PC-9 (cell line): ENCODE results near the gene AQP12B. TPM values are rescaled to one million over a fixed set of nuclear protein-coding genes. Genes with fewer than 3 reads are reported as not detected.

Experiments used
- BruUV-seq: library from RNA; stranded (reverse); fragments of 400-500 nt; replicated peaks from 2 replicates; lab custom pipeline; 2021; lab: Mats Ljungman, UMichigan
- CTCF ChIA-PET: fragments of 300-600 bp; sonication (Branson Sonifier 250); formaldehyde crosslinking; loops from one replicate; lab custom pipeline; 2022; ENCODE audit warnings: antibody characterized with exemption; lab: Charles Lee
- POLR2A ChIA-PET: fragments of 300-600 bp; sonication (Branson Sonifier 250); formaldehyde crosslinking; loops from one replicate; lab custom pipeline; 2022; ENCODE audit warnings: antibody characterized with exemption; ENCODE audit not compliant: unreplicated experiment; lab: Charles Lee
- DNase-seq, 2 experiments: peaks; one replicate each; pipeline versions ENCODE4 v3.0.0 to v3.0.0-alpha.2; 2015 to 2022; ENCODE audit warnings: mixed read lengths in 1 of 2
- H2AFZ ChIP-seq: fragments of 200-600 bp; sonication (generic); 2 replicates; pipeline ENCODE4 v1.8.1; 2017; ENCODE audit warnings: antibody characterized with exemption
- H3F3A ChIP-seq: fragments of 200-600 bp; sonication (generic); 2 replicates; pipeline ENCODE4 v1.8.1; 2017; ENCODE audit warnings: antibody characterized with exemption, mild to moderate bottlenecking, low read depth; ENCODE audit not compliant: insufficient read depth
- H3K27ac ChIP-seq: fragments of 200-600 bp; sonication (generic); 2 replicates; pipeline ENCODE4 v1.6.1; 2016; ENCODE audit warnings: mixed run types
- H3K27me3 ChIP-seq: fragments of 200-600 bp; sonication (generic); 2 replicates; pipeline ENCODE4 v1.6.1; 2016; ENCODE audit warnings: low read depth, mixed run types; ENCODE audit not compliant: insufficient read depth
- H3K36me3 ChIP-seq: fragments of 200-600 bp; sonication (generic); 2 replicates; pipeline ENCODE4 v1.6.1; 2016; ENCODE audit warnings: low read depth, mixed run types
- H3K4me1 ChIP-seq: fragments of 200-600 bp; sonication (generic); replicated peaks from 2 replicates; pipeline ENCODE4 v1.6.1; 2016; ENCODE audit warnings: mixed run types; ENCODE audit not compliant: insufficient read depth
- H3K4me2 ChIP-seq: fragments of 200-600 bp; sonication (generic); 2 replicates; pipeline ENCODE4 v1.6.1; 2017; ENCODE audit warnings: mixed run types
- H3K4me3 ChIP-seq: fragments of 200-600 bp; sonication (generic); 2 replicates; pipeline ENCODE4 v1.6.1; 2016; ENCODE audit warnings: mixed run types
- H3K79me2 ChIP-seq: fragments of 200-600 bp; sonication (generic); 2 replicates; pipeline ENCODE4 v1.6.1; 2017; ENCODE audit warnings: low read depth, mixed run types
- H3K9me2 ChIP-seq: fragments of 200-600 bp; sonication (generic); 2 replicates; pipeline ENCODE4 v1.8.1; 2017; ENCODE audit warnings: mild to moderate bottlenecking; ENCODE audit not compliant: insufficient read depth
- H3K9me3 ChIP-seq: fragments of 200-600 bp; sonication (generic); 2 replicates; pipeline ENCODE4 v1.8.1; 2016; ENCODE audit warnings: low read depth; ENCODE audit not compliant: insufficient read depth
- H4K20me1 ChIP-seq: fragments of 200-600 bp; sonication (generic); 2 replicates; pipeline ENCODE4 v1.8.1; 2017; ENCODE audit not compliant: insufficient read depth
- EZH2 ChIP-seq: fragments of 200-600 bp; sonication (generic); IDR thresholded peaks from 2 replicates; pipeline ENCODE4 v1.8.0; 2017; ENCODE audit warnings: antibody characterized with exemption, low read depth
- intact Hi-C: fragments of 100-400 bp; cut with micrococcal nuclease; formaldehyde crosslinking; loops from one replicate; pipeline ENCODE4 v1.10.0; 2022; ENCODE audit not compliant: unreplicated experiment
- total RNA-seq: library from RNA; stranded (reverse); gene quantifications from 2 replicates; pipeline ENCODE4 v1.2.3, GENCODE V29; 2021
- TF ChIP-seq, protein P1 (sequence below): fragments of 200-600 bp; sonication (generic); conservative IDR thresholded peaks from 2 replicates; pipeline ENCODE4 v1.6.1; 2017; ENCODE audit warnings: mixed run types, antibody characterized with exemption, mild to moderate bottlenecking, moderate library complexity

The AQP12B gene
- total RNA-seq, 1 experiment from 2014 or later, result not detected

DNA sequence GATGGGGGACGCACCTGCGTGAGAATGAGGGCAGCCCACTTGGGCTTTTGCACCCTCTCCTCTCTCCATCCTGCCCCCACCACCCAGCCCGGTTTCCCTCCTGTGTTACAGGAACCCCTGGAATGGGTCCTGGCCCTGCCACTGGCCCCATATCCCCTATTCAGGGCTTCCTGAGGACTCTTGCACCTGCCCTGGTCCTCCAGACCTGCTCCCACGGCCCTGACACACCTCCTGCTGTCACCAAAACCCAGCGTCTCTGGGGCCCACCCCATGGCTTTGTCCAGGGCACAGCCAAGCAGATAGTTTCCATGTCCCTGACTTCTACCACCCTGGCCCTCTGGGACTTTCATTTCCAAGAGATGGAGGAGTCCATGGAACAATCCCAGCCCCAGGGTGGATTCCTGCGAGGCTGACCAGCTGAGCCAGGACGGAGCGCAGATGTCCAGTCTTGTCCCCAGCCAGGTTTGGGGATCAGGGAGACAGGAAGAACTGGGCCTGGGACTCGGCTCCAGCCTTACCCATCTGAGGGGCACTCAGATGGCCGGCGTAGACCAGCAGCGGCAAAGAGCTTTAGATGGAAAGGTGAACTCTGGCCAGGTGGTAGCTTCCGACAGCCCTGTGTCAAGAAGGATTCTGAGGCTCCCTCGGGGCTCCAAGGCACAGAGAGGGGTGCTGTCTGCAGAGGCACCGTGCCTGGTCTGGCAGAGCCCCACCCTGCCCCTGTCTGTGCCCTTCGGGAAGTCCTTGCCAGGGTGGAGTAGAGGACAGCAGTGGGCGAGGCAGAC lies 45.4 kb downstream of the AQP12B start:
- no peak for DNase-seq
- H3K27ac ChIP-seq, result no peak overlapping the region
- H3K4me3 ChIP-seq, result no peak overlapping the region
- BruUV-seq, result no TSS peak
- no peaks in the 10 kb centered on the region for H4K20me1 ChIP-seq
- H3F3A ChIP-seq, result no peaks in the 10 kb centered on the region
- H3K4me2 ChIP-seq, result no peak overlapping the region
- H2AFZ ChIP-seq, result no peak overlapping the region
- H3K9me2 ChIP-seq, result no peaks in the 10 kb centered on the region
- no peaks in the 10 kb centered on the region for H3K79me2 ChIP-seq
- H3K27me3 ChIP-seq, result peaks cover 43% of the 10 kb centered on the region
- H3K9me3 ChIP-seq, result peaks cover 9% of the 10 kb centered on the region; the same call in 1 of the 2 replicates
- no peak for TF ChIP-seq EZH2
- TF ChIP-seq, protein P1, sequence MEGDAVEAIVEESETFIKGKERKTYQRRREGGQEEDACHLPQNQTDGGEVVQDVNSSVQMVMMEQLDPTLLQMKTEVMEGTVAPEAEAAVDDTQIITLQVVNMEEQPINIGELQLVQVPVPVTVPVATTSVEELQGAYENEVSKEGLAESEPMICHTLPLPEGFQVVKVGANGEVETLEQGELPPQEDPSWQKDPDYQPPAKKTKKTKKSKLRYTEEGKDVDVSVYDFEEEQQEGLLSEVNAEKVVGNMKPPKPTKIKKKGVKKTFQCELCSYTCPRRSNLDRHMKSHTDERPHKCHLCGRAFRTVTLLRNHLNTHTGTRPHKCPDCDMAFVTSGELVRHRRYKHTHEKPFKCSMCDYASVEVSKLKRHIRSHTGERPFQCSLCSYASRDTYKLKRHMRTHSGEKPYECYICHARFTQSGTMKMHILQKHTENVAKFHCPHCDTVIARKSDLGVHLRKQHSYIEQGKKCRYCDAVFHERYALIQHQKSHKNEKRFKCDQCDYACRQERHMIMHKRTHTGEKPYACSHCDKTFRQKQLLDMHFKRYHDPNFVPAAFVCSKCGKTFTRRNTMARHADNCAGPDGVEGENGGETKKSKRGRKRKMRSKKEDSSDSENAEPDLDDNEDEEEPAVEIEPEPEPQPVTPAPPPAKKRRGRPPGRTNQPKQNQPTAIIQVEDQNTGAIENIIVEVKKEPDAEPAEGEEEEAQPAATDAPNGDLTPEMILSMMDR, result no peak
- no peaks in the 10 kb centered on the region for H3K36me3 ChIP-seq
- intact Hi-C loops, result no loop called here
- ChIA-PET CTCF (interaction anchor here (0.6 kb wide), 1 partner anchor 527 kb away, joined by 5 read pairs; no protein-coding TSS in a partner anchor), POLR2A (no interaction called here)
- H3K4me1 ChIP-seq, result no peaks in the 10 kb centered on the region

GRCh38 chr2:240636563-240637115 lies 46.0 kb downstream of the AQP12B start:
- POLR2A ChIA-PET, result no interaction called here
- Histone ChIP-seq H3K4me3 (no peak overlapping the region), H3K9me3 (peaks cover 9% of the 10 kb centered on the region; the same call in 1 of the 2 replicates), H3F3A (no peaks in the 10 kb centered on the region), H4K20me1 (no peaks in the 10 kb centered on the region), H3K4me2 (no peak overlapping the region), H3K9me2 (no peaks in the 10 kb centered on the region), H3K36me3 (no peaks in the 10 kb centered on the region), H3K27me3 (peaks cover 38% of the 10 kb centered on the region), H3K79me2 (no peaks in the 10 kb centered on the region), H2AFZ (no peak overlapping the region), H3K4me1 (no peaks in the 10 kb centered on the region), H3K27ac (no peak overlapping the region)
- CTCF ChIA-PET, result no interaction called here
- no TSS peak for BruUV-seq
- intact Hi-C loops, result no loop called here
- DNase-seq, result no peak
- TF ChIP-seq EZH2, result no peak
- TF ChIP-seq, protein P1, result no peak

GRCh38 chr2:240635998-240636547 lies 46.6 kb downstream of the AQP12B start:
- no peaks in the 10 kb centered on the region for H3F3A ChIP-seq
- ChIA-PET POLR2A (no interaction called here), CTCF (no interaction called here)
- no peak for DNase-seq
- no peaks in the 10 kb centered on the region for H3K36me3 ChIP-seq
- intact Hi-C loops, result no loop called here
- no peak overlapping the region for H3K4me3 ChIP-seq
- H3K27ac ChIP-seq, result no peak overlapping the region
- peaks cover 9% of the 10 kb centered on the region; the same call in 1 of the 2 replicates for H3K9me3 ChIP-seq
- BruUV-seq, result no TSS peak
- no peaks in the 10 kb centered on the region for H3K4me1 ChIP-seq
- no peaks in the 10 kb centered on the region for H4K20me1 ChIP-seq
- no peak overlapping the region for H3K4me2 ChIP-seq
- TF ChIP-seq EZH2, result no peak
- TF ChIP-seq, protein P1, result no peak
- H3K79me2 ChIP-seq, result no peaks in the 10 kb centered on the region
- no peaks in the 10 kb centered on the region for H3K9me2 ChIP-seq
- no peak overlapping the region for H2AFZ ChIP-seq
- peaks cover 40% of the 10 kb centered on the region for H3K27me3 ChIP-seq
